ENCODE measurements around the gene COX19.

COX19 gene

DNA sequence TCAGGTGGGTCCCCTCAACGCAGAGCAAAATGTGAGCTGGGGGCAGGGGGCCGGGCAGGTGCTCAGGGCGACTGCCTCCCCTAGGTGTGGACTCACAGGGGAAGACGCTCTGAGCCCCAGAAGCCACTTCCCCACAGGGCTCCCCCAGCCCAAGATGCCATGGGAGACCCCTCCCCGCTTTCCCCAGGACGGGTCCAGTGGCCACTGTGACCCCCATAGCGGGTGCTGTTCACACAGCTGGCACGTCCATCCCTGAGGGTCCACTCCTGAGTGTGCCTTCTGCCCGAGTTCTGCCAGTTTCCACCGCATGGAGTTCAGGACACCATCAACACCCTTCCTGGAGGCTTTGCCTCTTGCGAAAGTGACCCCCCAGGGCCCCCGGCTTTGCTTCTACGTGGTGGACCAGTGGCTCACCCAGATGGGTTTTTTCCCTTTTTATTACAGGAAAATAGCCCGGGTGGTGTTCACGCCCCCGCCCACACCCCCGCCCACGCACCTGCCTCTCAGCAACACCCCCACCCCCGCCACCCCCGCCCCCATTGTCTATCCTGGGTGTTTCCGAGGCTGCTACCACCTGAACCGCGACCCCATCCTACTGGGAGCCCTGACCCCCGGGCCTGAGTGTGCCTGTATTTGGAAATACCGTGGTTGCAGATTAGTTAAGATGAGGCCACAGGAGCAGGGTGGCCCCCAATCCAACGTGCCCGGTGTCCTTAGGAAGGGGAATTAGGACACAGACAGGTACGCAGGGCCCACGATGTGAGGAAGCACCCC is 52.8 kb downstream of the COX19 start:
- no peak for DNase-seq

DNA sequence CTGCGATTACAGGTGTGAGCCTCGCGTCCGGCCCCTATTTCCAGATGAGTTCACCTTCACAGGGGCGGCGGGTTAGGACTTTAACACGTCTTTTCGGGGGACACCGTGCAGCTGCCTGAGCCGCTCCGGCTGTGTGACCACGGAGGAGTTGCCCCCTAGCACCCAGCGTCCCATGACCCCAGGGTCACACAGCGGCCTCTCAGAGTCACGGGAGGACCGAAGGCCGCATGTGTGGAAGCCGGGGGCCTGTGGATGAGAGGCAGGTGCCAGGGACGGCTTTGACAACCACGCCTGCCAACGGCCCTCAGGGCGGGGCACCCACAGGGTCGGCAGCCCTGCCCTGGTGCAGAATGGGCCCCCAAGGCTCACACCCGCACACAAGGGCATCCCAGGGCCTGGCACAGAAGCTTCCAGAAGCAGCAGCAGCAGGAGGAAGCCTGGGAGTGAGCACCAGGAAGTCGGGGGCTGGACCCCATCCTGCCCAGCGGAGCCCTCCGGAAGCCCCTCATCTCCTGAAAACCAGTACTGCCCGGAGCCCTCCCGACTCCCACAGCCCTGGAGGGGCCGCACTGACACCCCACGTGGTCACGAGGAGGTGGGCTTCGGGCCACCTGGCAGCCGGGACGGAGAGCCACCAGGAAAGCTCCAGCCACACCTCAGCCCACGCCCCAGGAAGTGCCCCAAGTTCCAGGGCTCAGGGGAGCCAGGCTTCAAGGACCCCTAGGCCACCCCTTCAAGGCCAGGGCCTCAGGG is 53.6 kb downstream of the COX19 start:
- DNase-seq = no peak

DNA sequence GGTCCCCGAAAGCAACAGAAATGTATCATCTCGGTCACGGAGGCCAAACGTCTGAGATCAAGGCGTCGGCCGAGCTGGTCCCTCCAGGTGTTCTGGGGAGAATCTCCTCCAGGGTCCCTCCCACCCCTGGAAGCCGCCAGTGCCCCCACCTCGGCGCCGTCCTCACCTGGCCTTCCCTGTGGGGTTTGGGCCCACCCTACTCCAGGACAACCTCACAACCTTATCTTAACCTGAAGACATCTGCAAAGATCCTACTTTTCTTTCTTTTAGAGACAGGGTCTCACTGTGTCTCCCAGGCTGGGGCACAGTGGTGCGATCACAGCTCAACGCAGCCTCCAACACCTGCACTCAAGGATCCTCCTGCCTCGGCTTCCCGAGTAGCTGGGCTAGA is 54.3 kb downstream of the COX19 start:
- DNase-seq = no peak

DNA sequence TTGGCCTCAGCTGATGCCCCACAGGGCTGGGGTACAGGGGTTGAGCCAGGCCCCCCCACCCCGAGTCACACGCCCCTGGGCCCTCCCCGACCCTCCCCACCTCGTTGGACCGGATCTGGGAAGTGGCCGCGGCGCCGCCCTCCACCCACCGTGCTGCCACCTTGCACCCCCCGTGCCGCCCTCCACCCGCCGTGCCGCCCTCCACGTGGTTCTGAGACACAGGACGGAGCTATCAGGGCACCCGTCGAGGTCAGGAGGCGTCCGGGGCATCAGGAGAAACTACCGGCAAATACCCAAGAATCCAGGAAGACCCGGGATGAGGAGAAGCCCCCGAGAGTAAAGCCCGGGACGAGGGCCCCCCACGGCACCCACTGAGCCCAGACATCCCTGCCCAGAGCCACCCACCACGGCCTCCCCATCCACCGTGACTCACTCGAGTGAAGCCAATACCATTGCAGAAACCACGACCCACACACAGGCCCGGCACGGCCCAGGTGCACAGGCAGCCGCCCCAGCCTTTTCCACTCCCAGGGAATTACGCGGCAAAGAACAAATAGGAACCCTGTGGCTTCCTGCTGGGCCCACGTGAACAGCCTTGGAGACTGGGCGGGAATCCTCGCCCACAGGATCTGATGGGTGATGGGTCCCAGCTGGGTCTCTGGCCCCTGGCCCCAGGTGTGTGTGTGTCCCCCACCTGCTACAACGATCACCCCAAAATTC is 54.8 kb downstream of the COX19 start:
- no peak for DNase-seq

DNA sequence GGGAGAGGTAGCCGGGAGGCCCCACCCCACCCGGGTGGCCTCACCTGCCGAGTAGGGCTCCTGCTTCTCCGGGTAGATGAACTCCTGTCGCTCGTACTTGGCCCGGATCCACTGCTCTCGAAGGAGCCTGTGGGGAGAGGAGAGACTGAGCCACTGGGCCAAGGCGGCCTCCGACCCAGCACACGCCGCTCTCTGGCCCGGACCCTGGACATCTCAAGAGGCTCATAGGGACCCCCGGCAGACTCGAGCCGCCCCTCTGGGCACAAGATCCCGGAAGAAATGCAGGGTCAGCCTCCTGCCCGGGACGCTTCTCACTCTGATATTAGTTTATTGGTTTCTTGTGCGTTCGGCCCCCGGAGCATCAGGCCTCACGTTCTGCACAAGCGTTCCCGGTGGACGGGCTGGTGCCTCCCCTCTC is 55.4 kb downstream of the COX19 start:
- no peak for DNase-seq

DNA sequence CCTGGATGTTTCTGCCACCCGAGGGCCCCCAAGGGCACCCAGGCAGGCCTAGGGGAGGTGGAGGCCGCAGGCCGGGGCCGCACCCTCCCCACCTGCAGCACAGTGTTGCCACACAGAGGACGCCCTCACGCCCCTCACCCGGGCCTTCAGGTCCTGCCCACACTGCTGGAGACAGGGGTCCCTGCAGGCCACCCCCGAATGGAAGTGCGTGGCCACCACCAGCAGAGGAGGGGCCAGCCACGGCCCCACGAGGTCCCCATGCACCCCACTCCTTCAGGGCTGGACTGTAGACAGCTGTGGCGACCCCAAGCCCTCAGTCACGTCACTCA is 56.3 kb downstream of the COX19 start:
- no peak for DNase-seq

DNA sequence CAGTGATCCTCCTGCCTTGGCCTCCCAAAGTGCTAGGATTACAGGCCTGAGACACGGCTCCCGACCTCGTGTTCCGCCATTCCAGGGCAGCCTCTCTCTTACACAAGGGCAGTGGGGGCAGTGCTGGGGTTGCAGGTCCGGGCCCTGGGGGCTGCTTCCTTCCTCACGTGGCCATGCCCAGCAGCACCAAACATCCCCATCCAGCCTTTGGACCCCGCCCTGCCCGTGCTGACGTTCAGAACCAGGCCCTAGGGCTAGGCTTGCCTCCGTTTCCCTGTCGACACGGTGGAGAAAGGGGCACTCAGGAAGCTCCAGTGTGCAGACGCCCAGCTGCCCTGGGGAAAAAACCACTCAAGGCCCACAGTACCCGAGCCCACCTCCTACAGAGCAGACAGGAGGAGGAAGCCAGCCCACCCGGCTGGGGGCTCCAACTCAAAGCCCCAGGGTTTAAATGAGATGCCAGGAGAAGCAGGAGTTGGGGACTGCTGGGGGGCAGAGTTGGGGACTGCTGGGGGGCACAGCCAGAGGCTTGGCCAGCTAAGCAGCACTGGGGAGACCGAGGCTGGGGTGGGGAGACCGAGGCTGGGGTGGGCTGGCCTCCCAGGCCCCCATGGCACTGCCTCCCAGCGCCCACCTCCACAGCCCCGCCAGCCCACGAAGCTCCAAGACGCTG is 56.8 kb downstream of the COX19 start:
- no peak for DNase-seq

DNA sequence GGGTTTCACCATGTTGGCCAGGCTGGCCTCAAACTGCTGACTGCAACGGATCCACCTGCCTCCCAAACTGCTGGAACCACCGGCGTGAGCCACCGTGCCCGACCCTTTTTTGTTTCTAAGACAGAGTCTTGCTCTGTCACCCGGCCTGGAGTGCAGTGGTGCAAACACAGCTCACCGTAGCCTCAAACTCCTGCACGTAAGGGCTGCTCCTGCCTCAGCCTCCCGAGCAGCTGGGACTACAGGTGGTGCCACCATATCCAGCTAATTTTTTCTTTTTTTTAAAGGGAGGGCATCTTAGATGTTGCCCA is 57.3 kb downstream of the COX19 start:
- DNase-seq = no peak

DNA sequence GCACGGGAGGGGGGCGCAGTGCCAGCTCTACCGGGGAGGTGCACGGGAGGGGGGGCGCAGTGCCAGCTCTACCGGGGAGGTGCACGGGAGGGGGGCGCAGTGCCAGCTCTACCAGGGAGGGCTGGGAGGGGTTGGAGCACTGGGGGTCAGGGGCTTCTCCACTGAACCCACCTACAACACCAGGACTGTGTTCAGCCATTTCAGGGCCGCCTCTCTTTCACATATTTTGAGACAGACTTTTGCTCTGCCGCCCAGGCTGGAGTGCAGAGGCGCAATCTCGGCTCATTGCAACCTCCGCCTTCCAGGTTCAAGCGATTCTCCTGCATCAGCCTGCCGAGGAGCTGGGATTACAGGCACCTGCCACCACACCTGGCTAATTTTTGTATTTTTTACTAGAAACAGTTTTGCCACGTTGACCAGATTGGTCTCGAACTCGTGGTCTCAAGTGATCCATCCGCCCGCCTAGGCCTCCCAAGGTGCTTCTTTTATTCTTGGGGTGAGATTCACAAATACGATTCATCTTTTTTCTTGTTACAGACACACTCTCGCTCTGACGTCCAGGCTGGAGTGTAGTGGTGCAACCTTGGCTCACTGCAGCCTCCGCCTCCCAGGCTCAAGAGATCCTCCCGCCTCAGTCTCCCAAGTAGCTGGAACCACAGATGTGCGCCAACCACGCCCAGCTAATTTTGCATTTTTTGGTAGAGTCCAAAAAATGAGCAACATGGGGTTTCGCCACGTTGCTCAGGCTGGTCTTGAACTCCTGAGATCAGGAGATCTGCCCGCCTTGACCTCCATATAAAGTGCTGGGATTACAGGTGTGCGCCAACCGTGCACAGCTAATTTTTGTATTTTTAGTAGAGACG is 57.9 kb downstream of the COX19 start:
- DNase-seq = no peak

DNA sequence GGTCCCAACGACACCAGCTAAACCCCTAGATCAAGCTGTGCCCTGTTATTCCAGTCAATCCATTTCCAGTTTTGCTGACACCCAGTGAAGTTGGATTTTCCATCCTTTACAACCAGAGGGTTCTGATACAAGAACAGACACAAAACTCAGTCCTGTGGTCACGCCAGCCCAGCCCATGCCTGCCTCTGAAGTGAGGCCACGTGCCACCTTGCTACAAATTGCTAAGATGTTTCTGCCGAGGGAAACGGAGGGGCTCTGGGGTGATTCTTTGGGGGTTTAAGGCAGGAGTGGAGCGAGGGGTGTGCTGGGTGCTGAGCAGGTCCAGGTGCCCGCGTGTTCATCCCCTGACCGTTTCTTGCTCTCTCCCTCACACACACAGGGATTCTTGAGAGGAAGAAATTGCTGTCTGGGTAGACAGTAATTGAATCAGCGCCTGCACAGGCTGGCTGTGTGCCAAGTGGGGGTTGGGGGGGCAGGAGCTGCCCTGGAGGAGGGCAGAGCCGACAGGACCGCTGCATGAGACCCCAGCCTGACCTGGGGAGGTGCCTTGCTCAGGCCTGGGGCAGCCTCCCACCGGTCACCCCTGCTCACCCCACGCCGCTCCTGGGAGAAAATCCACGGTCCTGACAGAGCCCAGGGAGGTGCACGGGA is 58.9 kb downstream of the COX19 start:
- DNase-seq = no peak

All from NCI-H2029 (cell line).